Mammary epithelial cell (primary cell): Measurements from ENCODE around the gene PTPRG.

Source experiments
- CTCF ChIP-seq, 2 donors: IDR thresholded peaks in 1 of 2; conservative IDR thresholded peaks in 1 of 2; 2 replicates each; pipeline ENCODE4 v1.5.1; 2011 to 2012; ENCODE audit warnings: inconsistent platforms in 2 of 2, low read length in 2 of 2, mild to moderate bottlenecking in 2 of 2, control low read depth in 1 of 2, low read depth in 1 of 2; ENCODE audit not compliant: insufficient read depth in 1 of 2; ENCODE audit errors: extremely low read depth in 1 of 2
- EZH2 ChIP-seq: IDR thresholded peaks from 2 replicates; pipeline ENCODE4 v1.6.1; 2012; ENCODE audit warnings: low read length, inconsistent platforms, borderline replicate concordance

DNA sequence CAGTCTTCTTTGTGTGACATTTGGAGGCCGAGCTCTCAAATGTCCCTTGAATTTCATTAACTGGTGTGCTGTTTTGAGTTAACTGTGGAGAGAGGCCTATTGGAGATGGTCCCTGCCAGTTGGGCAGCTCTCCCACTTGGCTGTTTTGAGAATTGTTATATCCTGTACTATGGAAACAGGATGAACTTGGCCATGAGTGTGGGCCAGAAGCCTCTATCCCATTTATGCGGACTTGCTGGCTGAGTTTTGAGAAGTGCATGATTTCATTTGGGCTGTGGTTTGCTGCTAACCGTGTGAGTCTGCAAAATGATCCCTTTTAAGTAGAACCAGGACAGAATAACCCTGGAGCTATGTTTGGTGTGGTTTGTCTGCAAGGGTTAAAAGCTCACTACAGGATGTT, 366.0 kb downstream of the PTPRG start:
- TF ChIP-seq CTCF (conservative IDR thresholded peaks at IDR 0.05 in 1 of 2, IDR thresholded peaks at IDR 0.05 in 1 of 2; ENCODE audit: extremely low read depth in 1 of 2, insufficient read depth in 1 of 2, low read depth in 1 of 2, low read length in 2 of 2) = no peak
- TF ChIP-seq EZH2 = no peak
